Esophagus squamous epithelium (tissue), 5 donors: ENCODE results near the gene SLAIN2. TPM values are rescaled to one million over a fixed set of nuclear protein-coding genes. Genes with fewer than 3 reads are reported as not detected.

Experiments used
- DNase-seq: peaks from one replicate; lab custom pipeline; 2025; lab: John Stamatoyannopoulos, UW
- H3K27ac ChIP-seq, 4 donors: fragments of 200-600 bp; sonication (generic); one replicate each; pipeline ENCODE4 v1.5.1; 2016 to 2019; ENCODE audit warnings: mild to moderate bottlenecking in 1 of 4
- H3K27me3 ChIP-seq, 4 donors: fragments of 200-600 bp; sonication (generic); 1 replicate in 3 of 4; 2 replicates in 1 of 4; pipeline versions ENCODE4 v1.5.1 to v1.6.0; 2017 to 2021; ENCODE audit warnings: antibody characterized with exemption in 1 of 4
- H3K36me3 ChIP-seq, 3 donors: fragments of 200-600 bp; sonication (generic); one replicate each; pipeline ENCODE4 v1.5.1; 2016 to 2019
- H3K4me1 ChIP-seq, 3 donors: fragments of 200-600 bp; sonication (generic); one replicate each; pipeline ENCODE4 v1.5.1; 2017 to 2019
- H3K4me3 ChIP-seq, 4 donors: fragments of 200-600 bp; sonication (generic); 1 replicate in 3 of 4; 2 replicates in 1 of 4; pipeline ENCODE4 v1.5.1; 2016 to 2019; ENCODE audit warnings: mild to moderate bottlenecking in 2 of 4, moderate library complexity in 1 of 4
- H3K9me3 ChIP-seq, 3 donors: fragments of 200-600 bp; sonication (generic); one replicate each; pipeline ENCODE4 v1.5.1; 2016 to 2019
- POLR2A ChIP-seq, 4 donors: fragments of 450-650 bp; IDR thresholded peaks; one replicate each; pipeline ENCODE4 v1.6.1; 2017; ENCODE audit warnings: antibody characterized with exemption in 4 of 4, mild to moderate bottlenecking in 4 of 4, moderate library complexity in 3 of 4
- WGBS, 2 donors: methylation state at CpG; one replicate each; pipeline ENCODE4 v1.1.5; 2018; 5-methylcytosine and 5-hydroxymethylcytosine counted together
- intact Hi-C: fragments of 100-400 bp; cut with DNase I; formaldehyde crosslinking; loops from one replicate; pipeline ENCODE4 v1.15.0; 2022
- total RNA-seq, 4 donors: library from RNA; depleted of rRNA; stranded (reverse); fragments of >200 nt; gene quantifications; one replicate each; pipeline ENCODE4 v1.1.0, GENCODE V29; 2016
- TF ChIP-seq, protein P1 (sequence below), 6 experiments: fragments of 450-650 bp in 4 of 6; fragments of 200-600 bp in 2 of 6; sonication (generic) in 2 of 6; IDR thresholded peaks; one replicate each; pipeline ENCODE4 v1.5.1; 2016 to 2019; ENCODE audit warnings: antibody characterized with exemption in 6 of 6, mild to moderate bottlenecking in 4 of 6, moderate library complexity in 4 of 6
- donor health status: DM: yes; HTN: yes; CAD: no.

Gene SLAIN2
- total RNA-seq, 4 donors from 2014 or later, result 30.1 to 88.9 (median 75.4) TPM

DNA sequence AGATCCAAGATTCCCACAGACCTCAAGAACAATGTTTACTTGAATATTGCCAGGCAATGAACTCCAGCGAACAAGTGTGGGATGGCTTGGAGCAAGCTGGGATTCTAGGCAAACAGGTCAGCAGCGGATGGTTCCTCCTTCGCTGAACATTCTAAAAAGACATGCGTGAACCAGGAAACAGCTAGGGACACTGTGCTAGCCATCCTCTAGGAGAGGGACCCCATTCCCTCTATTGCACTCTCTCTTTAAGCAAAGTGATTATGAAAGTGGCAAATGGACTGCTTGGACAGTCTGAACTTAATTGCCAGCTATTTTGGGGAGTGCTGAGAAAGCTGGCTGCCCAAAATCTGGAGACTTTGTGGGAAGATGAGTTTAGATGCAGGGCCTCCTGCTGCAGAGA is 41.8 kb upstream of the SLAIN2 start:
- H3K36me3 ChIP-seq, result no peaks in the 10 kb centered on the region
- H3K4me3 ChIP-seq, result no peak overlapping the region
- TF ChIP-seq, protein P1, sequence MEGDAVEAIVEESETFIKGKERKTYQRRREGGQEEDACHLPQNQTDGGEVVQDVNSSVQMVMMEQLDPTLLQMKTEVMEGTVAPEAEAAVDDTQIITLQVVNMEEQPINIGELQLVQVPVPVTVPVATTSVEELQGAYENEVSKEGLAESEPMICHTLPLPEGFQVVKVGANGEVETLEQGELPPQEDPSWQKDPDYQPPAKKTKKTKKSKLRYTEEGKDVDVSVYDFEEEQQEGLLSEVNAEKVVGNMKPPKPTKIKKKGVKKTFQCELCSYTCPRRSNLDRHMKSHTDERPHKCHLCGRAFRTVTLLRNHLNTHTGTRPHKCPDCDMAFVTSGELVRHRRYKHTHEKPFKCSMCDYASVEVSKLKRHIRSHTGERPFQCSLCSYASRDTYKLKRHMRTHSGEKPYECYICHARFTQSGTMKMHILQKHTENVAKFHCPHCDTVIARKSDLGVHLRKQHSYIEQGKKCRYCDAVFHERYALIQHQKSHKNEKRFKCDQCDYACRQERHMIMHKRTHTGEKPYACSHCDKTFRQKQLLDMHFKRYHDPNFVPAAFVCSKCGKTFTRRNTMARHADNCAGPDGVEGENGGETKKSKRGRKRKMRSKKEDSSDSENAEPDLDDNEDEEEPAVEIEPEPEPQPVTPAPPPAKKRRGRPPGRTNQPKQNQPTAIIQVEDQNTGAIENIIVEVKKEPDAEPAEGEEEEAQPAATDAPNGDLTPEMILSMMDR (IDR thresholded peaks at IDR 0.05), result no peak
- no peak for TF ChIP-seq POLR2A (IDR thresholded peaks at IDR 0.05)
- 84 to 93% methylated on average over 3 to 4 of the region's 4 CpGs for WGBS, 2 donors
- intact Hi-C loops, result no loop called here
- H3K9me3 ChIP-seq, result no peaks in the 10 kb centered on the region
- no peak for DNase-seq
- no peak overlapping the region for H3K27ac ChIP-seq
- no peaks in the 10 kb centered on the region for H3K27me3 ChIP-seq
- H3K4me1 ChIP-seq, result no peaks in the 10 kb centered on the region

DNA sequence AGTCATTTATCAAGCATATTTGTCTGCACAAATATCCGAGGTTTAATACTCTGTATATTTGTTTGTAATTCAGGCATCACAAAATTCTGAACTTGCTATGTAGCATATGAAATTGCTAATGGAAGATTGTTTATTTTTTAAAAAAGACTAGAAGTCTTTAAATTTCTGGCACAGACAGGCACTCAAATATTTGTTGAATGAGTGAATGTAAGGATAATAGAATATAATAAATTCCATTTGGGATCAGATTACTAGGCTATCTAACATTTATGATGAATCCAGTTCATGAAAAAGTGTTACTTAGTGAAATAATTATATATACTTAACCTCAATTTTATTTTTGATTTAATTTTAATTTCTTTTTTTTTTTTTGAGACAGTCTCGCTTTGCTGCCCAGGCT is 41.3 kb upstream of the SLAIN2 start:
- intact Hi-C loops, result no loop called here
- DNase-seq, result no peak
- no peak overlapping the region for H3K4me3 ChIP-seq
- TF ChIP-seq, protein P1 (IDR thresholded peaks at IDR 0.05), result no peak
- no peak for TF ChIP-seq POLR2A (IDR thresholded peaks at IDR 0.05)
- H3K36me3 ChIP-seq, result no peaks in the 10 kb centered on the region
- WGBS, 2 donors, result 51 to 63% methylated on average over 2 of the region's 2 CpGs
- H3K27ac ChIP-seq, result no peak overlapping the region
- H3K4me1 ChIP-seq, result no peaks in the 10 kb centered on the region
- no peaks in the 10 kb centered on the region for H3K27me3 ChIP-seq
- H3K9me3 ChIP-seq, result no peaks in the 10 kb centered on the region

DNA sequence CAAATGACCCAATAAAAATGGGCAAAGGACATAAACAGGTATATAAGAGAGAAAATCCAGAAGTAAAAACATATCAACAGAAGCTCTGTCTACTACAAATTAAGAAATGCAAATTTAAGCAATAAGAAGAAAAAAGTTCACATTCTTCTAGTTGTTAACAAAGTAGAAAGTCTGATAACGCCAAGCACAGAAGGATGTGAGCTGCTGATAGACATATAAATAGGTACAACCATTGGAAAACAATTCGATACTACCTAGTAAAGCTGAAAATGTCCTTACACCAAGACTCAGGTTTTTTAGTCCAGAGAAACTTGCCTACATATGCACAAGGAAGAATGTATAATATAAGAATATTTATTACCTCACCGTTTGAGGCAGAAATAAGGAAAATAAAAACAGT is 35.8 kb upstream of the SLAIN2 start:
- no peaks in the 10 kb centered on the region for H3K36me3 ChIP-seq
- H3K27ac ChIP-seq, result no peak overlapping the region
- no peaks in the 10 kb centered on the region for H3K27me3 ChIP-seq
- no peaks in the 10 kb centered on the region for H3K9me3 ChIP-seq
- TF ChIP-seq, protein P1 (IDR thresholded peaks at IDR 0.05), result no peak
- TF ChIP-seq POLR2A (IDR thresholded peaks at IDR 0.05), result no peak
- no peaks in the 10 kb centered on the region for H3K4me1 ChIP-seq
- no peak for DNase-seq
- intact Hi-C loops, result no loop called here
- no peak overlapping the region for H3K4me3 ChIP-seq
- 69 to 82% methylated on average over 3 of the region's 3 CpGs for WGBS, 2 donors

DNA sequence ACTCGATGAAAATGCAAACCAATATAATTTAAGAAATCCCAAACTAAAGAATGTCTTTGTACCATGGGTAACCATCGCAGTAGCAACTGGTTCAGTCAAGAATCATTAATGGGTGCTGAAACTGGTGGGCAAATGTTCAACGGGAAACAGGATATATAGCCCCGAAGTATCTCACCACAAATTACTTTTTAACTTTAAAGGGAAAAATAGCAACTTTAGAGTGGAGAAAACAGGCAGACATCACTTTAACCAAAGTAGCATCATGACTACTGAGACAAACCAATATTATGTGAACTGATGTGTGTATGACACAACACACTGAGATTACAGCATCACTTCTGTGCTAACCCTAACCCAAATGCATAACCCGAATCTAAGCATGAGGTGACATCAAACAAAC is 33.8 kb upstream of the SLAIN2 start:
- DNase-seq, result no peak
- TF ChIP-seq, protein P1 (IDR thresholded peaks at IDR 0.05), result no peak
- no peak for TF ChIP-seq POLR2A (IDR thresholded peaks at IDR 0.05)
- H3K27ac ChIP-seq, result no peak overlapping the region
- 58 to 73% methylated on average over 5 of the region's 5 CpGs for WGBS, 2 donors
- H3K27me3 ChIP-seq, result no peaks in the 10 kb centered on the region
- intact Hi-C loops, result no loop called here
- H3K4me3 ChIP-seq, result no peak overlapping the region
- no peaks in the 10 kb centered on the region for H3K4me1 ChIP-seq
- H3K9me3 ChIP-seq, result no peaks in the 10 kb centered on the region
- H3K36me3 ChIP-seq, result no peaks in the 10 kb centered on the region

DNA sequence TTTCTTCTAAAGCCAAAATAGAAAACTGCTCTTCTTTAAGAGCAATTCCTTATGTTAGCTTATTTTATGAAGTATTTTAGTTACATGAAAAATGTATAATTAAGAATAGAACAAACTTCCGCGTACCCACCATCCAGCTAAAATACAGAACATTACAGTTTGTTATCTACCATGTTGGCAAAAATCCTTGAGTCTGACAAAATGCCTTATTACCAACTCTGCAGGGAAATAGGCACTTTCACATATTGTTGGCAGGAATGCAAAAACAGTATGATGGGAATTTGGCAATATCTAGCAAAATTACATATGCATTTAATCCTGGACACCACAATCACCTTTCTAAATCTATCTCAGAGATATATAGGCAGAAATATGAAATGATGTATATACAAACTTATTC is 32.4 kb upstream of the SLAIN2 start:
- 90 to 91% methylated on average over 2 of the region's 2 CpGs for WGBS, 2 donors
- H3K27me3 ChIP-seq, result no peaks in the 10 kb centered on the region
- no peaks in the 10 kb centered on the region for H3K9me3 ChIP-seq
- intact Hi-C loops, result no loop called here
- TF ChIP-seq POLR2A (IDR thresholded peaks at IDR 0.05), result no peak
- TF ChIP-seq, protein P1 (IDR thresholded peaks at IDR 0.05), result no peak
- H3K36me3 ChIP-seq, result no peaks in the 10 kb centered on the region
- H3K4me1 ChIP-seq, result no peaks in the 10 kb centered on the region
- DNase-seq, result no peak
- no peak overlapping the region for H3K27ac ChIP-seq
- no peak overlapping the region for H3K4me3 ChIP-seq
